Stimulated activated CD4-positive, alpha-beta T cell treated with anti-CD3 and anti-CD28 coated beads, Interleukin-12 subunit alpha, Interleukin-12 subunit beta, amount 100 ng/mL, for 4 hours (primary cell): ENCODE data around the gene NPIPB6.

Experiments
- DNase-seq: peaks from one replicate; pipeline ENCODE4 v3.0.0-alpha.2; 2020

NPIPB6 gene

DNA sequence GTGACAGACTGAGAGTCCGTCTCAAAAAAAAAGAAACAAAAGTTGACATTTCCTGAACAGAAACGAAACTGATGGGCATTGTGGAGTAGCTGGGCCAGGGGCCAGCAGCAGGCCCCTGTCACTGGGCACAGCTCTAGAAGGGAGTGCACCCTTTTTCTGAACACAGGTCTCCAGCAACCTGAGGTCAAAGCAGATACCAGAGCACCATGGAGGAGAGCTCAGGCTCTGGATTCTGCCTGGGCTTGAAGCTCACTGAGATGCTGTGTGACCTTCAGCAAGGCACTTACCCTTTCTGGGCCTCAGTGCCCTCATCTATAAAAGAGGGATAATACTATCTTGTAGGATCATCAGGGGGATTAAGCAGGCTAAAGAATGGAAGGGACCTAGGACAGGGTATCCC is 66.0 kb downstream of the NPIPB6 start:
- no peak for DNase-seq

DNA sequence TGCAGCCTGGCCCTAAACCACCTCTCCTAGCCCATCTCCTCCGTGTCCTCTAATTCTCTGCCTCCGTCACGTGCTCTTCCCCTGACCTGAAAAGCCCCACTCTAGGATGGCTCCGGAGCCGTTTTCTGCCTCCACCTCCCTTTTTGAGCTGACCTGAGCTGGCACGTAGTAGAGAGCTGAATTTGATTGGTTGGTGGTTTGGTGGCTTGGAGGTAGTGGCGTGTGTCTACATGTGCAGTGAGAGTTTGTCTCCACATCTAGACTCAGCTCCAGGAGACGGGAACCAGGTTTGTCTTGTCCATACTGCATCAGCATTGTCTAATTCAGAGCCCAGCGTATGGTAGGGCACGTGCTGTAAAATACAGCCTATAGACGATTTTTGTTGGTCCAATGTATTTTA is 68.0 kb downstream of the NPIPB6 start:
- no peak for DNase-seq

DNA sequence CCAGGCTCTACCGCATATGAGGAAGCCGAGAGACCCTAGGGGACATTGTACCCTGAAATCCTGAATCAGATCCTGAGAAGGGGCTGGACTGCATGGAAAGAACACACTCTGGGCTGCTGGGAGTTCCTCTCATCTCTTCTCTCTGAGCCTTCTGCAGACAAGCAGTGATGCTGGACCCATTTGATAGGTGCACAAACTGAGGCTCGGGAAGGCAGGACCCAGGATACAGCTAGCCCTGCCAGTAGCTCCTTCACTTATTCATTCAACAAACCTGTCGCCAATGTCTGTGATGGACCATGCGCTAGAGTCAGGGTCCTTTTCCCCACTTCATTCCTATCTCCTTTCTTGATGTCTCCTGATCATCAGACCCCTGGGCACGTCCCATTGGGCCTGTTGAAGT is 69.1 kb downstream of the NPIPB6 start:
- no peak for DNase-seq

DNA sequence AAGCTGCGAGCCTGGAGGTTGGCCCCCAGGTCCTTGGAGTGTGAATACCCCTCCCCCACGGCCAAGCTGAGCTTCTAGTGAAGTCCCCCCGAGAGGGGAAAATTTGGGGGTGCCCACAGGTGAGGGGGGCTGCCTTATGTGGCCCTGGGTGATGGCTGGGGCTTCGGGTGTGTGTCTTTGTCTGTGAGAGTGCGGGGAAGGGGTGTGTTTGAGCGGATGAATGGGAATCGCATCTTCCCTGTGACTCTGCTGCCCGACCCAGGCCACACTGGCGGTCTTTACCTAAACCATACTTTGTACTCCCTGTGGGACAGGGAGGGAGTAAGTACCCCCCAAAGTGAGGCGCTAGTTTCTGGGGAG is 69.7 kb downstream of the NPIPB6 start:
- no peak for DNase-seq

DNA sequence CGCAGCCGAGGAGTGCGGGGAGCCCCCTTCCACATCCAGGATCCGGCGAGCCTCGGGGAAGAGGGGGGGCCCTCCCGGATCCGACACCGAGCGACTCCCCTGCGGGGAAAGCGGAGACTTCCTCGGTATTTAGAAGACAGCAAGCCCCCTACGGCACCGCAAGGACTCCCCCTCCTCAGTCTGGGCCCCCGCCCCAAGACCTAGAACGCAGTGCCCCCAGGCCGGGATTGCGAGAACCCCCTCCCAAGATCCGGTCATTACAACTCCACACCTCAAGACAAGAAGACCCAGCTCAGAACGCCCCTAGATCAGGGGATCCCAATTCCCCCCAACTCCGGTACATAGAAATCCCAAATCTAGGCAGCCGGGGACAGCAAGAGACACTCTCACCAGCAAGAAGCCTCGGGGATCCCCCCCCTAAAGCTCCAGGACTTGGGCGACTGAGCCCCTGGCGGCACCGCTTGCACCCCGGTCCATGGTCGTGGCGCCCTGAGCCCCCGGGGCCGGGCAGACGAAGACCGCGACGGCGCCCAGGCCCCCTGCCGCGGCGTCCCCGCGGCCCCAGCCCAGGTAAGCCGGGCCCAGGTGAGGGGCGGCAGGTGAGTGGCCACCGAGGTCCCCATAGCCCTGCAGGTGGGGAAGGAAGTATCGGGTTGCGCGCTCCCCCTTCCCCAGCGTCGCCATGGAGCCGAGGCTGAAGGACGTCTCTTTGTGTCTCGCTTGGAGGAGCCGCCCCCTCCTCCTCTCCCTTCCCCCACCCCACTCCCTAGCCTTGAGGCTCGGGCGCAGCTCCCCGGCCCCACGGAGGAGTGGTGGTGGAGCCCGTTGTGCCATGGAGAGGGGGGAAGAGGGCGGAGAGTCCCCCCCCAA is 70.3 kb downstream of the NPIPB6 start:
- no peak for DNase-seq
